Fibroblast of skin of left quadriceps (primary cell): ENCODE data around the gene JDP2.

Source experiments
- DNase-seq, 2 experiments: peaks; one replicate each; pipeline ENCODE4 v3.0.0-alpha.2; 2013; ENCODE audit warnings: low read depth in 2 of 2

Gene JDP2

GRCh38 chr14:75482366-75482765 is 54.5 kb downstream of the JDP2 start:
- DNase-seq = no peak

GRCh38 chr14:75484711-75485429 is 57.0 kb downstream of the JDP2 start:
- DNase-seq = no peak

GRCh38 chr14:75486318-75486717 is 58.5 kb downstream of the JDP2 start:
- no peak for DNase-seq

GRCh38 chr14:75487155-75487671 is 59.4 kb downstream of the JDP2 start:
- DNase-seq = no peak

GRCh38 chr14:75489480-75489837 is 61.6 kb downstream of the JDP2 start:
- DNase-seq = no peak

GRCh38 chr14:75491376-75491978 is 63.7 kb downstream of the JDP2 start:
- no peak for DNase-seq

GRCh38 chr14:75492832-75493591 is 65.2 kb downstream of the JDP2 start:
- DNase-seq = no peak

GRCh38 chr14:75493592-75494087 is 65.8 kb downstream of the JDP2 start:
- no peak for DNase-seq

- DNase-seq = no peak
Measured at GRCh38 chr14:75494896-75495295, 67.1 kb downstream of the JDP2 start.

- DNase-seq = no peak
Measured at GRCh38 chr14:75495399-75495798, 67.6 kb downstream of the JDP2 start.

- no peak for DNase-seq
Measured at GRCh38 chr14:75495882-75496281, 68.1 kb downstream of the JDP2 start.

GRCh38 chr14:75496755-75497154 is 68.9 kb downstream of the JDP2 start:
- no peak for DNase-seq

- DNase-seq = no peak
Measured at GRCh38 chr14:75497191-75497590, 69.4 kb downstream of the JDP2 start.

GRCh38 chr14:75497701-75498100 is 69.9 kb downstream of the JDP2 start:
- DNase-seq = no peak

- DNase-seq = no peak
Measured at GRCh38 chr14:75499084-75499875, 71.5 kb downstream of the JDP2 start.

- no peak for DNase-seq
Measured at GRCh38 chr14:75501080-75501479, 73.3 kb downstream of the JDP2 start.

- DNase-seq = no peak
Measured at GRCh38 chr14:75504411-75504810, 76.6 kb downstream of the JDP2 start.

- no peak for DNase-seq
Measured at GRCh38 chr14:75506930-75507329, 79.1 kb downstream of the JDP2 start.

GRCh38 chr14:75510547-75510946 is 82.7 kb downstream of the JDP2 start:
- no peak for DNase-seq

GRCh38 chr14:75511201-75511600 is 83.4 kb downstream of the JDP2 start:
- DNase-seq = no peak

- no peak for DNase-seq
Measured at GRCh38 chr14:75513911-75514672, 86.3 kb downstream of the JDP2 start.
